Measurements from ENCODE around the gene HSPB9. TPM values are rescaled to one million over a fixed set of nuclear protein-coding genes. Genes with fewer than 3 reads are reported as not detected.

The HSPB9 gene
- polyA plus RNA-seq, 5 donors: 0.29 to 0.60 (median 0.43) TPM

- DNase-seq: no peak
These were observed 23.7 kb upstream of the HSPB9 start for GRCh38 chr17:42098730-42099399.

GRCh38 chr17:42101513-42102292 is 20.9 kb upstream of the HSPB9 start:
- no peak for DNase-seq

- DNase-seq: no peak
These were observed 19.2 kb upstream of the HSPB9 start for GRCh38 chr17:42103221-42103954.

- no peak for DNase-seq
These were observed 18.3 kb upstream of the HSPB9 start for GRCh38 chr17:42104264-42104663.

- no peak for DNase-seq
These were observed 16.6 kb upstream of the HSPB9 start for GRCh38 chr17:42106009-42106408.

- DNase-seq: no peak
These were observed 15.5 kb upstream of the HSPB9 start for GRCh38 chr17:42107124-42107523.

GRCh38 chr17:42107597-42108576 is 14.7 kb upstream of the HSPB9 start:
- DNase-seq: peak; percentile 36 to 45

- DNase-seq: no peak
These were observed 13.5 kb upstream of the HSPB9 start for GRCh38 chr17:42109086-42109485.

GRCh38 chr17:42110301-42111264 is 12.0 kb upstream of the HSPB9 start:
- DNase-seq: no peak

GRCh38 chr17:42111265-42111636 is 11.4 kb upstream of the HSPB9 start:
- DNase-seq: no peak

- peak in 1 of 2 donors; percentile 24 for DNase-seq
These were observed 10.6 kb upstream of the HSPB9 start for GRCh38 chr17:42111871-42112551.

GRCh38 chr17:42112552-42113176 is 9.9 kb upstream of the HSPB9 start, which contains the start of gene DHX58:
Gene DHX58 (minus strand): TSS chr17:42112714. CDS start chr17:42111892, 822 bp downstream.
- DNase-seq: peak; percentile 72 to 75

GRCh38 chr17:42113293-42114069 is 9.1 kb upstream of the HSPB9 start:
- DNase-seq: no peak

- no peak for DNase-seq
These were observed 8.5 kb upstream of the HSPB9 start for GRCh38 chr17:42114118-42114517.

- peak; percentile 53 to 70 for DNase-seq
These were observed 5.8 kb upstream of the HSPB9 start for GRCh38 chr17:42116705-42117396.

GRCh38 chr17:42117397-42118125 is 5.0 kb upstream of the HSPB9 start:
- no peak for DNase-seq

- DNase-seq: no peak
These were observed 4.5 kb upstream of the HSPB9 start for GRCh38 chr17:42118126-42118510.

Data from right lung (tissue), 5 donors.